ENCODE data around the gene RYR2. TPM values are rescaled to one million over a fixed set of nuclear protein-coding genes. Genes with fewer than 3 reads are reported as not detected.

The RYR2 gene
- total and polyA plus RNA-seq, 4 experiments from 2014 or later: not detected

GRCh38 chr1:237074371-237075117 lies 32.6 kb downstream of the RYR2 start:
- no peak overlapping the region for H3K27ac Mint-ChIP-seq
- ChIA-PET POLR2A (ENCODE audit: partially characterized antibody) (no interaction called here), CTCF (ENCODE audit: partially characterized antibody) (no interaction called here)
- H3K4me3 Mint-ChIP-seq: no peak overlapping the region
- Histone ChIP-seq H3K27me3 (ENCODE audit: insufficient read depth, low read length) (no peaks in the 10 kb centered on the region), H3K4me1 (ENCODE audit: insufficient read depth, low read length) (no peaks in the 10 kb centered on the region), H3K27ac (ENCODE audit: low read depth, low read length) (no peak overlapping the region), H3K36me3 (ENCODE audit: insufficient read depth, low read length) (no peaks in the 10 kb centered on the region), H3K4me3 (ENCODE audit: low read length in 2 of 2) (no peak overlapping the region), H3K9me3 (ENCODE audit: control insufficient read depth in 1 of 2, low read length in 2 of 2) (no peaks in the 10 kb centered on the region)
- intact Hi-C loops (cut with micrococcal nuclease): no loop called here
- peaks cover 0 to 10% (median 2%) of the 10 kb centered on the region in 8 donors for H3K9me3 Mint-ChIP-seq
- no peaks in the 10 kb centered on the region for H3K4me1 Mint-ChIP-seq
- peaks cover 0 to 3% of the 10 kb centered on the region in 2 donors for H3K36me3 Mint-ChIP-seq
- no peak for DNase-seq
- peaks cover 0 to 2% of the 10 kb centered on the region in 2 donors for H3K27me3 Mint-ChIP-seq

- H3K4me3 Mint-ChIP-seq: no peak overlapping the region
- POLR2A ChIA-PET (ENCODE audit: partially characterized antibody): no interaction called here
- no peak for DNase-seq
These were observed 42.5 kb downstream of the RYR2 start for GRCh38 chr1:237084341-237085077.

DNA sequence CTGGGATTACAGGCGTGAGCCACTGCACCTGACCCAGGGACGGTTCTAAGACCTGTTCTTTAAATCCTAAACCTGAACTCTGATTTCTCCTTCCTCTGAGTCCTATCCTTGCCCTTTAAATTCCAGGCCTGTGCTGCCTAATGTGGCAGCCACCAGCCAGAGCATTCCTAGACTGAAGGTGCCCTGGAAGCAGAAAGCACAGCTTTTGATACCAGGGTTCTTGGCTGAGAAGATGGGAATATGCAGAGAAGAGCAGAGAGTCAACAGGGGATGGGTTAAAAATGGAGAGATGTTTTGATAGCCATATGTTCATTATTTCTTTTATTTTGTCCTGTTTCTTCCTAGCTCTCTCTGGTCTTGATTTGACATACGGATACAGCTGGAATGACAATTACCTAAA lies 49.7 kb downstream of the RYR2 start:
- ChIA-PET POLR2A (ENCODE audit: partially characterized antibody) (no interaction called here), CTCF (ENCODE audit: partially characterized antibody) (no interaction called here)
- H3K27me3 ChIP-seq (ENCODE audit: insufficient read depth, low read length): no peaks in the 10 kb centered on the region
- H3K36me3 Mint-ChIP-seq: no peaks in the 10 kb centered on the region
- H3K4me1 Mint-ChIP-seq: no peaks in the 10 kb centered on the region
- H3K4me3 Mint-ChIP-seq: no peak overlapping the region
- H3K9me3 Mint-ChIP-seq: peaks cover 0 to 3% (median 0%) of the 10 kb centered on the region in 8 donors
- no peaks in the 10 kb centered on the region for H3K9me3 ChIP-seq (ENCODE audit: control insufficient read depth in 1 of 2, low read length in 2 of 2)
- H3K27ac ChIP-seq (ENCODE audit: low read depth, low read length): no peak overlapping the region
- no peaks in the 10 kb centered on the region for H3K4me1 ChIP-seq (ENCODE audit: insufficient read depth, low read length)
- intact Hi-C loops (cut with micrococcal nuclease): no loop called here
- H3K4me3 ChIP-seq (ENCODE audit: low read length in 2 of 2): no peak overlapping the region
- H3K27ac Mint-ChIP-seq: no peak overlapping the region
- peaks cover 1 to 4% of the 10 kb centered on the region in 2 donors for H3K27me3 Mint-ChIP-seq
- DNase-seq: no peak
- no peaks in the 10 kb centered on the region for H3K36me3 ChIP-seq (ENCODE audit: insufficient read depth, low read length)

More at GRCh38 chr1:237084341-237085077, 42.5 kb downstream of the RYR2 start:
- Histone ChIP-seq H3K9me3 (ENCODE audit: control insufficient read depth in 1 of 2, low read length in 2 of 2) (no peaks in the 10 kb centered on the region), H3K4me1 (ENCODE audit: insufficient read depth, low read length) (no peaks in the 10 kb centered on the region), H3K36me3 (ENCODE audit: insufficient read depth, low read length) (no peaks in the 10 kb centered on the region), H3K4me3 (ENCODE audit: low read length in 2 of 2) (no peak overlapping the region), H3K27ac (ENCODE audit: low read depth, low read length) (no peak overlapping the region), H3K27me3 (ENCODE audit: insufficient read depth, low read length) (no peaks in the 10 kb centered on the region)
- no peaks in the 10 kb centered on the region for H3K36me3 Mint-ChIP-seq
- intact Hi-C loops (cut with micrococcal nuclease): no loop called here
- CTCF ChIA-PET (ENCODE audit: partially characterized antibody): no interaction called here
- no peaks in the 10 kb centered on the region for H3K4me1 Mint-ChIP-seq
- peaks cover 0 to 5% (median 0%) of the 10 kb centered on the region in 8 donors for H3K9me3 Mint-ChIP-seq
- H3K27me3 Mint-ChIP-seq: peaks cover 6% of the 10 kb centered on the region in 2 donors
- H3K27ac Mint-ChIP-seq: no peak overlapping the region

DNA sequence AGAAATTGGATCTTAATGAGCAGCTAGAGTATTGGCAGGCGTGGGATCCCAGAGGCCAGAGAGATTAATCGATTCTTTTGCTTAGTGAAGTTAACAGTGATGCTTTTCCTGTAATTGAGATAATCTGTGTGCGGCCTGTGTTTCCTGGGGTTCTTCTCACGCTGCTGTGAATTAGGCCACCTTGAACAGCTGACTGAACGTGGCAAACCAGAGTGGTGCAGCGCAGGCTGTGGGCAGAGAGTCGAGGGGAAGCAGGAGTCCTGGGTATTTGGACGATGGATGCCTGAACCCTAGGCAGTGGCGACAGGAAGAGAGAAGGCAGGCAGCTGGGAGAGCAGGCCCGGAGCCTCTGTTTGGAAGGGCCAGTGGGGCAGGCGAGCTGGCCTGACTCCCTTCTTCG lies 51.7 kb downstream of the RYR2 start:
- no peaks in the 10 kb centered on the region for H3K36me3 Mint-ChIP-seq
- intact Hi-C loops (cut with micrococcal nuclease): no loop called here
- ChIA-PET CTCF (ENCODE audit: partially characterized antibody) (no interaction called here), POLR2A (ENCODE audit: partially characterized antibody) (no interaction called here)
- H3K9me3 ChIP-seq (ENCODE audit: control insufficient read depth in 1 of 2, low read length in 2 of 2): no peaks in the 10 kb centered on the region
- H3K27ac ChIP-seq (ENCODE audit: low read depth, low read length): no peak overlapping the region
- no peaks in the 10 kb centered on the region for H3K4me1 Mint-ChIP-seq
- H3K4me1 ChIP-seq (ENCODE audit: insufficient read depth, low read length): no peaks in the 10 kb centered on the region
- no peaks in the 10 kb centered on the region for H3K27me3 ChIP-seq (ENCODE audit: insufficient read depth, low read length)
- H3K27ac Mint-ChIP-seq: no peak overlapping the region
- H3K4me3 ChIP-seq (ENCODE audit: low read length in 2 of 2): no peak overlapping the region
- no peak overlapping the region for H3K4me3 Mint-ChIP-seq
- peaks cover 0 to 3% (median 0%) of the 10 kb centered on the region in 8 donors for H3K9me3 Mint-ChIP-seq
- peaks cover 1 to 2% of the 10 kb centered on the region in 2 donors for H3K27me3 Mint-ChIP-seq
- no peak for DNase-seq
- no peaks in the 10 kb centered on the region for H3K36me3 ChIP-seq (ENCODE audit: insufficient read depth, low read length)

DNA sequence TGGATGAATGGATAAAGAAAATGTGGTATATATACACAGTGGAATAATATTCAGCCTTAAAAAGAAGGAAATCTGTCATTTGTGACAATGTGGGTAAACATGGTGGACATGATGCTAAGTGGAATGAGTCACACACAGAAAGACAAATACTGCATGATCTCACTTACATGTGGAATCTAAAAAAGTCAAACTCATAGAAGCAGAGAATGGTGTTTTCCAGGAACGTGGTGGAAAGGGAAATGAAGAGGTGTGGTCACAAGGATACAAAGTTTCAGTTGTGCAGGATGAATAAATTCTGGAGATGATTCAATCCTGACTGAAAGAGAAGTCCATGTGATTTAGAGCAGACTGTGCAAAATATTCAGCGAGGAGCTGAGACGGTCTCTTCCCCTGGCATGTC lies 56.6 kb downstream of the RYR2 start:
- CTCF ChIA-PET (ENCODE audit: partially characterized antibody): no interaction called here
- no peak for DNase-seq
- Mint-ChIP-seq H3K27ac (no peak overlapping the region), H3K9me3 (peaks cover 0 to 3% (median 0%) of the 10 kb centered on the region in 8 donors), H3K36me3 (no peaks in the 10 kb centered on the region), H3K4me3 (no peak overlapping the region), H3K27me3 (peaks cover 1 to 5% of the 10 kb centered on the region in 2 donors), H3K4me1 (no peaks in the 10 kb centered on the region)
- Histone ChIP-seq H3K4me3 (ENCODE audit: low read length in 2 of 2) (no peak overlapping the region), H3K27me3 (ENCODE audit: insufficient read depth, low read length) (no peaks in the 10 kb centered on the region), H3K9me3 (ENCODE audit: control insufficient read depth in 1 of 2, low read length in 2 of 2) (no peaks in the 10 kb centered on the region), H3K4me1 (ENCODE audit: insufficient read depth, low read length) (no peaks in the 10 kb centered on the region), H3K36me3 (ENCODE audit: insufficient read depth, low read length) (no peaks in the 10 kb centered on the region), H3K27ac (ENCODE audit: low read depth, low read length) (no peak overlapping the region)
- POLR2A ChIA-PET (ENCODE audit: partially characterized antibody): no interaction called here
- intact Hi-C loops (cut with micrococcal nuclease): no loop called here

DNA sequence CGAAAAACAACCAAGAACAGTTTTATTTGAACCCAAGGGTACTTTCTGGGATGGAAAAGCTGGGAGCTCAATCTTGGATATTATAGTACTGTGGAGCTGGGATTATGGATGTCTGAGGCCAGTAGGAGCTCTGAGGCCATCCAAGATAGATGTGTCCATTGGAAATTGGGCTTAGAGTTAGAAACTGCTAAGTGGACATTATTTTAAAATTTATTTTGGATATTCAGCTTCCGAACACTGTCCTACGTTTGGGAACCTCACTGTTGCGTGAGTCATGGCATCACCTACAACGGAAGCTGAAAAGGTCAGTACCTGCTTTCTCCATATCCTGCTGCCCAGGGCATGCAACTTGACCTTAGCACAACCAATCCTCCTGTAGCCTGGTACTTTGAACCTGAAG lies 61.0 kb downstream of the RYR2 start:
- no peaks in the 10 kb centered on the region for H3K27me3 ChIP-seq (ENCODE audit: insufficient read depth, low read length)
- Mint-ChIP-seq H3K4me3 (no peak overlapping the region), H3K27me3 (peaks cover 1 to 11% of the 10 kb centered on the region in 2 donors), H3K9me3 (peaks cover 0 to 3% (median 0%) of the 10 kb centered on the region in 8 donors), H3K4me1 (no peaks in the 10 kb centered on the region), H3K36me3 (no peaks in the 10 kb centered on the region), H3K27ac (no peak overlapping the region)
- ChIA-PET CTCF (ENCODE audit: partially characterized antibody) (no interaction called here), POLR2A (ENCODE audit: partially characterized antibody) (no interaction called here)
- H3K9me3 ChIP-seq (ENCODE audit: control insufficient read depth in 1 of 2, low read length in 2 of 2): no peaks in the 10 kb centered on the region
- no peak overlapping the region for H3K4me3 ChIP-seq (ENCODE audit: low read length in 2 of 2)
- no peaks in the 10 kb centered on the region for H3K4me1 ChIP-seq (ENCODE audit: insufficient read depth, low read length)
- DNase-seq: no peak
- intact Hi-C loops (cut with micrococcal nuclease): no loop called here
- no peak overlapping the region for H3K27ac ChIP-seq (ENCODE audit: low read depth, low read length)
- H3K36me3 ChIP-seq (ENCODE audit: insufficient read depth, low read length): no peaks in the 10 kb centered on the region

DNA sequence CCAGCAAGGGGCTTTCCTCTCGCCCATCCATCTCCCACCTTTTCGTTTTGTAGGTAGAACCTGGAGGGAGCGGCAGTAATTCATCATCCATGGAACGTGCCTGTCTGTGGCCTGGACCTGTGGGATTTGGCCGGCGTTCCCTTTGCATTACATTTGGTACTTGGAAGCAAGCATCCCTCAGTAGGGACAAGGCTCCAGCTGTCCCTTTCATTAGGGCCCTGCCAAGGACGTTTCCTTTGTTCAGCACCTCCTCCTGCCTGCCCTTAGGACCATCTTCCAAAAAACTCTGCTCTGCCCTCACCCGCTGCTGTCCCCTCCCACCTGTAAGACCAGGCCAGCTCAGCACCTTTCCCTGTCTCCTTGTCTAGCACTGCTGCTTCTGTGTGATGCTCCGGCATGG lies 62.1 kb downstream of the RYR2 start:
- Mint-ChIP-seq H3K27ac (no peak overlapping the region), H3K27me3 (peaks cover 1 to 9% of the 10 kb centered on the region in 2 donors)
- H3K4me1 ChIP-seq (ENCODE audit: insufficient read depth, low read length): no peaks in the 10 kb centered on the region

More for the DNA sequence above, 62.1 kb downstream of the RYR2 start:
- DNase-seq: no peak
- Mint-ChIP-seq H3K9me3 (peaks cover 0 to 3% (median 0%) of the 10 kb centered on the region in 8 donors), H3K4me3 (no peak overlapping the region), H3K4me1 (no peaks in the 10 kb centered on the region), H3K36me3 (no peaks in the 10 kb centered on the region)
- no peak overlapping the region for H3K4me3 ChIP-seq (ENCODE audit: low read length in 2 of 2)
- H3K27ac ChIP-seq (ENCODE audit: low read depth, low read length): no peak overlapping the region
- H3K36me3 ChIP-seq (ENCODE audit: insufficient read depth, low read length): no peaks in the 10 kb centered on the region
- no peaks in the 10 kb centered on the region for H3K9me3 ChIP-seq (ENCODE audit: control insufficient read depth in 1 of 2, low read length in 2 of 2)
- POLR2A ChIA-PET (ENCODE audit: partially characterized antibody): no interaction called here
- CTCF ChIA-PET (ENCODE audit: partially characterized antibody): no interaction called here
- H3K27me3 ChIP-seq (ENCODE audit: insufficient read depth, low read length): no peaks in the 10 kb centered on the region
- intact Hi-C loops (cut with micrococcal nuclease): no loop called here

Measured in CD4-positive, alpha-beta memory T cell (primary cell).